Esophagus squamous epithelium (tissue), 4 donors: ENCODE results near the gene VPS26B.

Experiments used
- POLR2A ChIP-seq, 4 donors: fragments of 450-650 bp; IDR thresholded peaks; one replicate each; pipeline ENCODE4 v1.6.1; 2017; ENCODE audit warnings: antibody characterized with exemption in 4 of 4, mild to moderate bottlenecking in 4 of 4, moderate library complexity in 3 of 4
- TF ChIP-seq, protein P1 (sequence below), 6 experiments: fragments of 450-650 bp in 4 of 6; fragments of 200-600 bp in 2 of 6; sonication (generic) in 2 of 6; IDR thresholded peaks; one replicate each; pipeline ENCODE4 v1.5.1; 2016 to 2019; ENCODE audit warnings: antibody characterized with exemption in 6 of 6, mild to moderate bottlenecking in 4 of 6, moderate library complexity in 4 of 6

DNA sequence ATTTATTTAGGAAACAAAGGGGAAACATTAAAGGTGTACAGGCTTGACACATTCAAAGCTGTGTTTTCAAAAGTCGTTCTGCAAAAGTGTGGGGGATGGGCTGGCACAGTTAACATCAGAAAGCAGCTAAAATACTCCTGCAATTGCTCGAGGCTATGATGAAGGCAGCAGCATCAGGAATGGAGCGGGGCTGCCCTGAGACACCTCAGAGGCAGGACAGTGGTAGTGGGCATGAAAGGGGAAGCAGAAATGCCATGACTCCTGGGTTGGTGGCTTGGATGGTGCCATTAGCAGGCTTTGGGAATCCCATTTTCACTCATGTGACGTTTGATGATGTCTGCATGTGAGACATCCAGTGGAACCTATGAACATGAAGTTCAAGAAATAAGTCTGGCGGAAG, 1.4 kb upstream of the VPS26B start:
- TF ChIP-seq, protein P1, sequence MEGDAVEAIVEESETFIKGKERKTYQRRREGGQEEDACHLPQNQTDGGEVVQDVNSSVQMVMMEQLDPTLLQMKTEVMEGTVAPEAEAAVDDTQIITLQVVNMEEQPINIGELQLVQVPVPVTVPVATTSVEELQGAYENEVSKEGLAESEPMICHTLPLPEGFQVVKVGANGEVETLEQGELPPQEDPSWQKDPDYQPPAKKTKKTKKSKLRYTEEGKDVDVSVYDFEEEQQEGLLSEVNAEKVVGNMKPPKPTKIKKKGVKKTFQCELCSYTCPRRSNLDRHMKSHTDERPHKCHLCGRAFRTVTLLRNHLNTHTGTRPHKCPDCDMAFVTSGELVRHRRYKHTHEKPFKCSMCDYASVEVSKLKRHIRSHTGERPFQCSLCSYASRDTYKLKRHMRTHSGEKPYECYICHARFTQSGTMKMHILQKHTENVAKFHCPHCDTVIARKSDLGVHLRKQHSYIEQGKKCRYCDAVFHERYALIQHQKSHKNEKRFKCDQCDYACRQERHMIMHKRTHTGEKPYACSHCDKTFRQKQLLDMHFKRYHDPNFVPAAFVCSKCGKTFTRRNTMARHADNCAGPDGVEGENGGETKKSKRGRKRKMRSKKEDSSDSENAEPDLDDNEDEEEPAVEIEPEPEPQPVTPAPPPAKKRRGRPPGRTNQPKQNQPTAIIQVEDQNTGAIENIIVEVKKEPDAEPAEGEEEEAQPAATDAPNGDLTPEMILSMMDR (IDR thresholded peaks at IDR 0.05): no peak
- TF ChIP-seq POLR2A (IDR thresholded peaks at IDR 0.05): no peak
